Transverse colon (tissue), 4 donors: ENCODE data around the gene C11orf68.

Source experiments
- CTCF ChIP-seq, 5 experiments: fragments of 200-600 bp in 3 of 5; fragments of 450-650 bp in 2 of 5; sonication (generic) in 3 of 5; IDR thresholded peaks; 1 replicate in 2 of 5; 2 replicates in 3 of 5; pipeline ENCODE4 v1.5.1; 2016 to 2017; ENCODE audit warnings: antibody characterized with exemption in 5 of 5, inconsistent platforms in 3 of 5, mild to moderate bottlenecking in 2 of 5, moderate library complexity in 1 of 5
- EP300 ChIP-seq: sonication (generic); formaldehyde crosslinking; IDR thresholded peaks from one replicate; pipeline ENCODE4 v1.6.1; 2017; ENCODE audit warnings: antibody characterized with exemption, low read depth
- POLR2A ChIP-seq: fragments of 450-650 bp; IDR thresholded peaks from one replicate; pipeline ENCODE4 v1.6.1; 2016; ENCODE audit warnings: antibody characterized with exemption, mild to moderate bottlenecking, moderate library complexity
- POLR2AphosphoS5 ChIP-seq, 3 donors: sonication (generic); formaldehyde crosslinking; IDR thresholded peaks; one replicate each; pipeline ENCODE4 v1.6.1; 2016; ENCODE audit warnings: antibody characterized with exemption in 3 of 3

- TF ChIP-seq CTCF (IDR thresholded peaks at IDR 0.05) (no peak), POLR2A (no peak), POLR2AphosphoS5 (IDR thresholded peaks at IDR 0.05) (no peak), EP300 (no peak)
Observed at GRCh38 chr11:65964906-65965305, 46.0 kb upstream of the C11orf68 start.
